ENCODE data around the gene ABCG8.

The ABCG8 gene

GRCh38 chr2:43838560-43839267 is at the start of gene ABCG8, which contains the start of gene ABCG5:
TSS of gene ABCG8 (plus strand) at chr2:43838971. CDS start at chr2:43839054, 83 bp downstream.
TSS of gene ABCG5 (minus strand) at chr2:43838839. CDS start at chr2:43838679, 160 bp downstream.
- peak; percentile 9 for DNase-seq (ENCODE audit: low spot score)

- DNase-seq (ENCODE audit: low spot score): no peak
Measured at GRCh38 chr2:43790147-43790546, 48.6 kb upstream of the ABCG8 start.

- no peak for DNase-seq (ENCODE audit: low spot score)
Measured at GRCh38 chr2:43791035-43791765, 47.6 kb upstream of the ABCG8 start.

- no peak for DNase-seq (ENCODE audit: low spot score)
Measured at GRCh38 chr2:43792653-43793052, 46.1 kb upstream of the ABCG8 start.

GRCh38 chr2:43794956-43795355 is 43.8 kb upstream of the ABCG8 start:
- no peak for DNase-seq (ENCODE audit: low spot score)

GRCh38 chr2:43796206-43796605 is 42.6 kb upstream of the ABCG8 start:
- no peak for DNase-seq (ENCODE audit: low spot score)

GRCh38 chr2:43798300-43798699 is 40.5 kb upstream of the ABCG8 start:
- no peak for DNase-seq (ENCODE audit: low spot score)

- DNase-seq (ENCODE audit: low spot score): no peak
Measured at GRCh38 chr2:43800894-43801293, 37.9 kb upstream of the ABCG8 start.

GRCh38 chr2:43802135-43802534 is 36.6 kb upstream of the ABCG8 start:
- DNase-seq (ENCODE audit: low spot score): no peak

GRCh38 chr2:43803113-43803512 is 35.7 kb upstream of the ABCG8 start:
- DNase-seq (ENCODE audit: low spot score): no peak

GRCh38 chr2:43806719-43807031 is 32.1 kb upstream of the ABCG8 start:
- no peak for DNase-seq (ENCODE audit: low spot score)

- no peak for DNase-seq (ENCODE audit: low spot score)
Measured at GRCh38 chr2:43810452-43810851, 28.3 kb upstream of the ABCG8 start.

GRCh38 chr2:43810888-43811287 is 27.9 kb upstream of the ABCG8 start:
- no peak for DNase-seq (ENCODE audit: low spot score)

- no peak for DNase-seq (ENCODE audit: low spot score)
Measured at GRCh38 chr2:43812006-43812405, 26.8 kb upstream of the ABCG8 start.

GRCh38 chr2:43812947-43813346 is 25.8 kb upstream of the ABCG8 start:
- no peak for DNase-seq (ENCODE audit: low spot score)

GRCh38 chr2:43814711-43815110 is 24.1 kb upstream of the ABCG8 start:
- DNase-seq (ENCODE audit: low spot score): no peak

- DNase-seq (ENCODE audit: low spot score): no peak
Measured at GRCh38 chr2:43818761-43819160, 20.0 kb upstream of the ABCG8 start.

- DNase-seq (ENCODE audit: low spot score): no peak
Measured at GRCh38 chr2:43819491-43820163, 19.1 kb upstream of the ABCG8 start.

GRCh38 chr2:43822839-43823238 is 15.9 kb upstream of the ABCG8 start:
- no peak for DNase-seq (ENCODE audit: low spot score)

- DNase-seq (ENCODE audit: low spot score): no peak
Measured at GRCh38 chr2:43823751-43824150, 15.0 kb upstream of the ABCG8 start.

GRCh38 chr2:43824512-43824911 is 14.3 kb upstream of the ABCG8 start:
- DNase-seq (ENCODE audit: low spot score): no peak

- DNase-seq (ENCODE audit: low spot score): no peak
Measured at GRCh38 chr2:43824951-43825493, 13.7 kb upstream of the ABCG8 start.

- no peak for DNase-seq (ENCODE audit: low spot score)
Measured at GRCh38 chr2:43825841-43826240, 12.9 kb upstream of the ABCG8 start.
